HT-29 (cell line): ENCODE data around the gene OR1E2. TPM values are rescaled to one million over a fixed set of nuclear protein-coding genes. Genes with fewer than 3 reads are reported as not detected.
"Not testable (repeated sequence)": the region's sequence is repeated elsewhere in the genome, so short reads cannot be mapped to it uniquely, and the experiment has no call there.

ENCODE experiments used
- DNase-seq: peaks from one replicate; pipeline ENCODE4 v3.0.0-alpha.2; 2015; ENCODE audit warnings: low spot score
- total RNA-seq: library from RNA; depleted of rRNA; stranded (reverse); fragments of >200 nt; shearing (Covaris generic); gene quantifications from 2 replicates; pipeline ENCODE4 v1.2.3, GENCODE V29; 2014; rRNA removed

OR1E2 gene
- total RNA-seq, result not detected in 2 replicates

- no peak for DNase-seq
Observed at GRCh38 chr17:3433741-3434140, at the start of gene OR1E2. OR1E2 (minus strand) TSS chr17:3433841; CDS start chr17:3433841, 0 bp downstream.

GRCh38 chr17:3482852-3483251 is 49.2 kb upstream of the OR1E2 start:
- DNase-seq, result no peak

GRCh38 chr17:3479988-3480387 is 46.3 kb upstream of the OR1E2 start:
- DNase-seq, result no peak

GRCh38 chr17:3475812-3476610 is 42.4 kb upstream of the OR1E2 start, which contains the start of gene ASPA:
ASPA (plus strand) TSS chr17:3475997; CDS start chr17:3476160, 163 bp downstream.
- no peak for DNase-seq

- DNase-seq, result no peak
Observed at GRCh38 chr17:3475251-3475685, 41.6 kb upstream of the OR1E2 start.

- DNase-seq, result peak; percentile 31
Observed at GRCh38 chr17:3474212-3474611, 40.6 kb upstream of the OR1E2 start.

GRCh38 chr17:3472137-3472536 is 38.5 kb upstream of the OR1E2 start:
- no peak for DNase-seq

GRCh38 chr17:3471599-3471998 is 38.0 kb upstream of the OR1E2 start, which contains the start of gene SPATA22:
SPATA22 (minus strand) TSS chr17:3471819; CDS start chr17:3469325, 2,494 bp downstream.
- no peak for DNase-seq

- no peak for DNase-seq
Observed at GRCh38 chr17:3469529-3469928, 35.9 kb upstream of the OR1E2 start.

GRCh38 chr17:3466355-3466754 is 32.7 kb upstream of the OR1E2 start:
- not testable (repeated sequence) for DNase-seq

- no peak for DNase-seq
Observed at GRCh38 chr17:3448059-3448665, 14.5 kb upstream of the OR1E2 start.

- DNase-seq, result peak; percentile 2
Observed at GRCh38 chr17:3447625-3448024, 14.0 kb upstream of the OR1E2 start.

- DNase-seq, result no peak
Observed at GRCh38 chr17:3440451-3440850, 6.8 kb upstream of the OR1E2 start.

GRCh38 chr17:3438368-3438767 is 4.7 kb upstream of the OR1E2 start:
- no peak for DNase-seq

- not testable (repeated sequence) for DNase-seq
Observed at GRCh38 chr17:3433215-3433614, 426 bp downstream of the OR1E2 start.

GRCh38 chr17:3418222-3418621 is 15.4 kb downstream of the OR1E2 start:
- DNase-seq, result no peak

GRCh38 chr17:3415610-3416009 is 18.0 kb downstream of the OR1E2 start:
- DNase-seq, result no peak

- DNase-seq, result not testable (repeated sequence)
Observed at GRCh38 chr17:3412216-3412615, 21.4 kb downstream of the OR1E2 start.

GRCh38 chr17:3411070-3411469 is 22.6 kb downstream of the OR1E2 start, which contains the start of gene OR3A3:
OR3A3 (plus strand) TSS chr17:3411370.
- DNase-seq, result no peak

- DNase-seq, result not testable (repeated sequence)
Observed at GRCh38 chr17:3403856-3404255, 29.8 kb downstream of the OR1E2 start.

- no peak for DNase-seq
Observed at GRCh38 chr17:3401786-3402185, 31.9 kb downstream of the OR1E2 start.

GRCh38 chr17:3400055-3400454 is 33.6 kb downstream of the OR1E2 start:
- no peak for DNase-seq

- no peak for DNase-seq
Observed at GRCh38 chr17:3398310-3398709, 35.3 kb downstream of the OR1E2 start, which contains the start of gene OR1E1. OR1E1 (minus strand) TSS chr17:3398410; CDS start chr17:3398410, 0 bp downstream.
